K562 (cell line): Measurements from ENCODE around the gene ST6GALNAC2. TPM values are rescaled to one million over a fixed set of nuclear protein-coding genes. Genes with fewer than 3 reads are reported as not detected.

Experiments
- ATAC-seq: fragments of 200-7000 bp; cut with Tn5 transposase; 3 replicates; pipeline ENCODE4 v1.9.1; 2020; ENCODE audit warnings: moderate library complexity
- BruUV-seq: library from RNA; stranded (reverse); fragments of 400-500 nt; replicated peaks from 2 replicates; lab custom pipeline; 2021; lab: Mats Ljungman, UMichigan
- CTCF ChIA-PET: fragments of 300-600 bp; formaldehyde crosslinking; extraction: SDS; loops from one replicate; lab custom pipeline; 2021; ENCODE audit warnings: low intra/inter-chr PET ratio; lab: Yijun Ruan, JAX
- POLR2A ChIA-PET: fragments of 300-600, 350-650 bp; sonication (Branson Sonifier 250); formaldehyde crosslinking; extraction: SDS; loops from one replicate; lab custom pipeline; 2021; ENCODE audit warnings: antibody characterized with exemption, inconsistent platforms; lab: Yijun Ruan, JAX
- DNase-seq, 4 experiments: peaks; one replicate each; pipeline versions ENCODE4 v3.0.0 to v3.0.0-alpha.2; 2011 to 2018; ENCODE audit warnings: low spot score in 3 of 4, mixed read lengths in 3 of 4; ENCODE audit errors: extremely low read depth in 1 of 4
- FAIRE-seq: peaks from 2 replicates; lab custom pipeline; 2011; peaks lifted over from hg19 to GRCh38; lab: Jason Lieb, UNC
- H2AFZ ChIP-seq: 2 replicates; pipeline ENCODE4 v1.6.0; 2011; ENCODE audit warnings: low read depth, low read length, control low read depth, inconsistent platforms
- H3K27ac ChIP-seq: fragments of 200-600 bp; 3 replicates; pipeline ENCODE4 v1.8.0; 2011; ENCODE audit warnings: low read depth, mild to moderate bottlenecking, control low read depth, inconsistent platforms, low read length, moderate library complexity, mixed read lengths; ENCODE audit errors: extremely low read depth
- H3K27me3 ChIP-seq, 2 experiments: fragments of 300-600 bp in 1 of 2; 2 replicates in 1 of 2; 3 replicates in 1 of 2; pipeline versions ENCODE4 v1.6.0 to v1.8.0; 2011; ENCODE audit warnings: inconsistent platforms in 2 of 2, low read length in 2 of 2, mild to moderate bottlenecking in 1 of 2, mixed read lengths in 1 of 2, moderate library complexity in 1 of 2; ENCODE audit not compliant: control insufficient read depth in 2 of 2, insufficient read depth in 2 of 2
- H3K36me3 ChIP-seq: fragments of 300-600 bp; 3 replicates; pipeline ENCODE4 v1.8.0; 2011; ENCODE audit warnings: mild to moderate bottlenecking, low read length, inconsistent platforms; ENCODE audit not compliant: control insufficient read depth, insufficient read depth
- H3K4me1 ChIP-seq, 2 experiments: fragments of 200-600 bp in 1 of 2; replicated peaks in 1 of 2; 2 replicates in 1 of 2; 3 replicates in 1 of 2; pipeline versions ENCODE4 v1.5.1 to v1.8.0; 2011; ENCODE audit warnings: inconsistent platforms in 2 of 2, low read length in 2 of 2, mild to moderate bottlenecking in 1 of 2, mixed read lengths in 1 of 2, moderate library complexity in 1 of 2; ENCODE audit not compliant: control insufficient read depth in 2 of 2, insufficient read depth in 2 of 2
- H3K4me2 ChIP-seq: 2 replicates; pipeline ENCODE4 v1.6.1; 2011; ENCODE audit warnings: low read length, control low read depth, inconsistent platforms, mixed read lengths; ENCODE audit not compliant: insufficient read depth
- H3K4me3 ChIP-seq: fragments of 200-600 bp; sonication (generic), shearing (Covaris generic); 2 replicates; pipeline ENCODE4 v1.5.1; 2016; ENCODE audit warnings: control low read depth, inconsistent platforms
- H3K79me2 ChIP-seq: fragments of 200-600 bp; 3 replicates; pipeline ENCODE4 v1.8.0; 2011; ENCODE audit warnings: low read length, inconsistent platforms; ENCODE audit not compliant: control insufficient read depth, insufficient read depth
- H3K9ac ChIP-seq, 2 experiments: 2 replicates each; pipeline versions ENCODE4 v1.6.0 to v1.6.1; 2011; ENCODE audit warnings: low read depth in 2 of 2, low read length in 2 of 2, control low read depth in 1 of 2, inconsistent platforms in 1 of 2, mild to moderate bottlenecking in 1 of 2, mixed read lengths in 1 of 2; ENCODE audit not compliant: insufficient read depth in 1 of 2
- H3K9me1 ChIP-seq: one replicate; pipeline ENCODE4 v1.6.0; 2011; ENCODE audit warnings: inconsistent platforms, mild to moderate bottlenecking, low read length, moderate library complexity; ENCODE audit not compliant: control insufficient read depth, insufficient read depth
- H3K9me3 ChIP-seq: replicated peaks from 2 replicates; pipeline ENCODE4 v1.5.1; 2011; ENCODE audit warnings: low read depth, low read length, inconsistent platforms; ENCODE audit not compliant: control insufficient read depth, insufficient read depth
- H4K20me1 ChIP-seq: replicated peaks from 2 replicates; pipeline ENCODE4 v1.6.1; 2011; ENCODE audit warnings: low read length, inconsistent platforms, mixed read lengths; ENCODE audit not compliant: control insufficient read depth, insufficient read depth
- CBFA2T2 ChIP-seq: fragments of 450-650 bp; conservative IDR thresholded peaks from 2 replicates; pipeline ENCODE4 v1.6.1; 2017; ENCODE audit warnings: mild to moderate bottlenecking
- CHD1 ChIP-seq: fragments of 200-600 bp; sonication (generic); IDR thresholded peaks from one replicate; pipeline ENCODE4 v1.6.1; 2012; ENCODE audit warnings: mild to moderate bottlenecking, moderate library complexity, low read length, inconsistent platforms
- DMBX1 ChIP-seq: fragments of 250-450 bp; sonication (Bioruptor Pico); IDR thresholded peaks from 2 replicates; pipeline ENCODE4 v1.8.0; 2022; ENCODE audit warnings: inconsistent platforms, mild to moderate bottlenecking, moderate library complexity, borderline replicate concordance
- GTF2F1 ChIP-seq: IDR thresholded peaks from 2 replicates; pipeline ENCODE4 v1.6.1; 2011; ENCODE audit warnings: low read depth, low read length, improper control_type of control experiment
- HLTF ChIP-seq: fragments of 450-650 bp; IDR thresholded peaks from 2 replicates; pipeline ENCODE4 v1.6.1; 2016
- HMGN3 ChIP-seq: IDR thresholded peaks from 2 replicates; pipeline ENCODE4 v1.6.1; 2011; ENCODE audit warnings: borderline replicate concordance, low read depth, mild to moderate bottlenecking, mixed read lengths, low read length; ENCODE audit not compliant: insufficient read length; ENCODE audit errors: extremely low read depth
- KAT2B ChIP-seq: IDR thresholded peaks from one replicate; pipeline ENCODE4 v1.6.1; 2012; ENCODE audit warnings: low read depth, mild to moderate bottlenecking, control low read depth, inconsistent platforms, low read length, moderate library complexity
- MAFF ChIP-seq: IDR thresholded peaks from 2 replicates; pipeline ENCODE4 v1.6.1; 2012; ENCODE audit warnings: low read length, improper control_type of control experiment
- MCM3 ChIP-seq: fragments of 450-650 bp; IDR thresholded peaks from 2 replicates; pipeline ENCODE4 v1.6.1; 2016
- MEIS2 ChIP-seq: fragments of 450-650 bp; IDR thresholded peaks from 2 replicates; pipeline ENCODE4 v1.6.1; 2014; ENCODE audit warnings: mild to moderate bottlenecking; ENCODE audit not compliant: partially characterized antibody
- POLR2H ChIP-seq: IDR thresholded peaks from 2 replicates; pipeline ENCODE4 v1.6.1; 2016; ENCODE audit warnings: missing genetic modification characterization, low read depth, mild to moderate bottlenecking, control low read depth, missing compliant biosample characterization, moderate library complexity
- RBM14 ChIP-seq: fragments of 200-400 bp; formaldehyde crosslinking; IDR thresholded peaks from 2 replicates; pipeline ENCODE4 v1.6.1; 2018; ENCODE audit warnings: low read depth, mild to moderate bottlenecking, low read length, moderate library complexity, borderline replicate concordance; ENCODE audit not compliant: insufficient read depth
- RHOXF2B ChIP-seq: fragments of 250-450 bp; sonication (Bioruptor Pico); conservative IDR thresholded peaks from 2 replicates; pipeline ENCODE4 v1.5.1; 2021
- SMC3 ChIP-seq: conservative IDR thresholded peaks from 2 replicates; pipeline ENCODE4 v1.6.1; 2011; ENCODE audit warnings: low read depth, low read length, improper control_type of control experiment; ENCODE audit not compliant: insufficient read depth
- SRSF3 ChIP-seq: fragments of 200-400 bp; formaldehyde crosslinking; IDR thresholded peaks from 2 replicates; pipeline ENCODE4 v1.6.1; 2016; ENCODE audit warnings: mild to moderate bottlenecking, low read length, moderate library complexity; ENCODE audit not compliant: insufficient read depth
- TARDBP ChIP-seq: fragments of 450-650 bp; IDR thresholded peaks from 2 replicates; pipeline ENCODE4 v1.6.1; 2016
- TRIM24 ChIP-seq, 2 experiments: fragments of 450-650 bp; IDR thresholded peaks; 2 replicates each; pipeline ENCODE4 v1.6.1; 2016
- ZNF143 ChIP-seq: sonication (generic); formaldehyde crosslinking; IDR thresholded peaks from 2 replicates; pipeline ENCODE4 v1.9.0; 2022; ENCODE audit warnings: mild to moderate bottlenecking, missing genetic modification reagents
- ZNF561 ChIP-seq: fragments of 450-650 bp; formaldehyde crosslinking; conservative IDR thresholded peaks from 2 replicates; pipeline ENCODE4 v1.4.0; 2020; ENCODE audit warnings: mild to moderate bottlenecking, moderate library complexity
- WGBS: fragments of 100-300 bp; shearing (Covaris generic); methylation state at CpG from one replicate; pipeline ENCODE4 v1.1.6; 2016; ENCODE audit warnings: low coverage, mixed read lengths; ENCODE audit not compliant: insufficient coverage; ENCODE audit errors: missing lambda C conversion rate; 5-methylcytosine and 5-hydroxymethylcytosine counted together
- in situ Hi-C: fragments of 300-500 bp; cut with MboI; formaldehyde crosslinking; loops from 4 replicates; pipeline ENCODE4 v1.15.0; 2018; ENCODE audit warnings: inconsistent platforms, mixed read lengths
- intact Hi-C: fragments of 100-400 bp; cut with micrococcal nuclease; formaldehyde crosslinking; loops from 2 replicates; pipeline ENCODE4 v1.14.2; 2022
- polyA plus RNA-seq, 8 experiments: library from polyadenylated mRNA; depleted of rRNA in 4 of 8; stranded (reverse) in 5 of 8; unstranded in 3 of 8; fragments of >200 nt; fragmentation: Nextera tagmentation in 2 of 8; fragmentation: Illumina TruSeq in 1 of 8; extraction: Ambion mirVana in 2 of 8; extraction: Trizol in 1 of 8; gene quantifications; 2 replicates each; pipeline versions ENCODE4 v1.2.1 to v1.2.3, GENCODE V29; 2011 to 2014; ENCODE audit warnings: inconsistent platforms in 1 of 8, missing spikeins in 1 of 8
- total RNA-seq, 7 experiments: library from RNA; depleted of rRNA in 6 of 7; stranded (reverse); fragments of >200 nt in 6 of 7; fragmentation: Illumina TruSeq in 2 of 7; extraction: Trizol in 2 of 7; gene quantifications; 2 replicates each; pipeline versions ENCODE4 v1.2.1 to v1.2.3, GENCODE V29; 2011 to 2021; ENCODE audit warnings: low replicate concordance in 1 of 7
- TF ChIP-seq, protein P1 (sequence below): fragments of 450-650 bp; IDR thresholded peaks from 2 replicates; pipeline ENCODE4 v1.7.0; 2016; ENCODE audit warnings: borderline replicate concordance

ST6GALNAC2 gene
- total and polyA plus RNA-seq, 9 of the 15 experiments (the other 6 are each of a cell fraction or from before 2014, with no cell fraction given), result 0.18 TPM; not detected in 8

DNA sequence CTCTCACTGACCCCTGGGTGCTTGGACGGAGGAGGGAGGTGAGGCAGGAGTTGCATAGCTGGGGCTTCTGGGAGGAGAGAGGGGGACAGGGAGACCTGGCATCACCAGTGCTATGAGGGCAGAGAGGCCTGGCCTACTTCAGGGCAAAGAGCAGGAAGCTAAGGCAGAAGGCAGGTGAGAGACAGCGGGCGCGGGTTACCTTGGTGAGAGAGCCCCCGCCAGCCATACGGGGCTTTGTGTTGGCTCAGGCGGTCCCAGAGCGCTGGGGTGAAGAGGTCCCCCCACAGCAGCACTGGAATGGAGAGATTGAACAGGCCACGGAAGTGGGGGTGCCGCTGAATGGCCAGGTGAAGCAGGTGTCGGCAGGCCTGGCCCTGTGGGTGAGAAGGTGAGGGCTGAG, 11.5 kb downstream of the ST6GALNAC2 start (continued):
- TF ChIP-seq HMGN3, result no peak
- TF ChIP-seq, all 486 proteins: peak for 0

DNA sequence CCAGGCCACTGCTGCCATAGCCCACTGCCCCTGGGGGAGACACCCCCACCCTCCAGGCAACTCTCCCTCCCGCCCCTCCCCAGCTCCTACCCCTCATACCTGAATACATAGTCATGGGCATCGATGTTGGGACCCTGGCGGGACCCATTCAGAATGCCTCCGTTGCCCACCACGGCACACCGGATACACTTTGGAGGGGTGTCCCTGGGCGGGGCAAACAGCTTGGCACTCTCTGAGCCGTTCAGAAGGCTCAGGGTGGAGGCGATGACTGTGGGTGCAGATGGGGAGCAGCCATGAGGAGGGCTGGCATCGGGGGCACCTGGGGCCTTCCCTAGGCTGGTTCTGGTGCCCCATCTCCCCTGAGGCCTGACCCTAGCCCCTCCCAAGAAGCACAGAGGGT, 12.6 kb downstream of the ST6GALNAC2 start:
- FAIRE-seq (no peak), DNase-seq (no peak), ATAC-seq (no peak)
- in situ Hi-C loops, result no loop called here
- intact Hi-C loops, result no loop called here
- 53% methylated on average over 10 of the region's 10 CpGs for WGBS
- TF ChIP-seq CHD1 (no peak), KAT2B (no peak), SRSF3 (no peak), RBM14 (no peak), MEIS2 (no peak), SMC3 (no peak), ZNF143 (no peak), HLTF (no peak), TRIM24 (IDR thresholded peaks at IDR 0.05) (no peak), MCM3 (no peak), ZNF561 (CRISPR knock-in tag) (no peak), POLR2H (tag) (no peak), TARDBP (no peak), MAFF (no peak), DMBX1 (no peak), RHOXF2B (CRISPR knock-in tag) (no peak), GTF2F1 (no peak), CBFA2T2 (no peak)
- TF ChIP-seq, protein P1, sequence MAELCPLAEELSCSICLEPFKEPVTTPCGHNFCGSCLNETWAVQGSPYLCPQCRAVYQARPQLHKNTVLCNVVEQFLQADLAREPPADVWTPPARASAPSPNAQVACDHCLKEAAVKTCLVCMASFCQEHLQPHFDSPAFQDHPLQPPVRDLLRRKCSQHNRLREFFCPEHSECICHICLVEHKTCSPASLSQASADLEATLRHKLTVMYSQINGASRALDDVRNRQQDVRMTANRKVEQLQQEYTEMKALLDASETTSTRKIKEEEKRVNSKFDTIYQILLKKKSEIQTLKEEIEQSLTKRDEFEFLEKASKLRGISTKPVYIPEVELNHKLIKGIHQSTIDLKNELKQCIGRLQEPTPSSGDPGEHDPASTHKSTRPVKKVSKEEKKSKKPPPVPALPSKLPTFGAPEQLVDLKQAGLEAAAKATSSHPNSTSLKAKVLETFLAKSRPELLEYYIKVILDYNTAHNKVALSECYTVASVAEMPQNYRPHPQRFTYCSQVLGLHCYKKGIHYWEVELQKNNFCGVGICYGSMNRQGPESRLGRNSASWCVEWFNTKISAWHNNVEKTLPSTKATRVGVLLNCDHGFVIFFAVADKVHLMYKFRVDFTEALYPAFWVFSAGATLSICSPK, result no peak
- H4K20me1 ChIP-seq, result no peaks in the 10 kb centered on the region
- H3K4me3 ChIP-seq, result no peak overlapping the region
- 0 out of 4 replicates have a peak overlapping the region, but pooled peaks of 1 of the 2 experiments have one; percentile 28 for H3K9ac ChIP-seq
- no peak overlapping the region for H2AFZ ChIP-seq
- H3K79me2 ChIP-seq, result no peaks in the 10 kb centered on the region
- no peak overlapping the region for H3K27ac ChIP-seq
- POLR2A ChIA-PET, result interaction anchor here (0.7 to 3.8 kb wide), 2 partner anchors 13 to 489 kb away, joined by 3 to 38 read pairs; no protein-coding TSS in a partner anchor
- H3K36me3 ChIP-seq, result no peaks in the 10 kb centered on the region
- CTCF ChIA-PET, result no interaction called here
- no TSS peak for BruUV-seq
- no peaks in the 10 kb centered on the region for H3K27me3 ChIP-seq
- no peaks in the 10 kb centered on the region for H3K9me3 ChIP-seq
- no peaks in the 10 kb centered on the region for H3K9me1 ChIP-seq
- H3K4me1 ChIP-seq, result peaks cover 12 to 41% of the 10 kb centered on the region in 2 experiments
- no peak overlapping the region for H3K4me2 ChIP-seq
